RPMI7951 (cell line): Measurements from ENCODE around the gene SHKBP1. TPM values are rescaled to one million over a fixed set of nuclear protein-coding genes. Genes with fewer than 3 reads are reported as not detected.
"Not testable (repeated sequence)": the region's sequence is repeated elsewhere in the genome, so short reads cannot be mapped to it uniquely, and the experiment has no call there.

ENCODE experiments used
- DNase-seq: peaks from one replicate; pipeline ENCODE4 v3.0.0-alpha.2; 2012; ENCODE audit warnings: low read depth
- total RNA-seq: library from RNA; depleted of rRNA; stranded (reverse); fragments of >200 nt; shearing (Covaris generic); gene quantifications from 2 replicates; pipeline ENCODE4 v1.2.3, GENCODE V29; 2014

Gene SHKBP1
- total RNA-seq, 1 experiment from 2014 or later: 33.3 TPM

DNA sequence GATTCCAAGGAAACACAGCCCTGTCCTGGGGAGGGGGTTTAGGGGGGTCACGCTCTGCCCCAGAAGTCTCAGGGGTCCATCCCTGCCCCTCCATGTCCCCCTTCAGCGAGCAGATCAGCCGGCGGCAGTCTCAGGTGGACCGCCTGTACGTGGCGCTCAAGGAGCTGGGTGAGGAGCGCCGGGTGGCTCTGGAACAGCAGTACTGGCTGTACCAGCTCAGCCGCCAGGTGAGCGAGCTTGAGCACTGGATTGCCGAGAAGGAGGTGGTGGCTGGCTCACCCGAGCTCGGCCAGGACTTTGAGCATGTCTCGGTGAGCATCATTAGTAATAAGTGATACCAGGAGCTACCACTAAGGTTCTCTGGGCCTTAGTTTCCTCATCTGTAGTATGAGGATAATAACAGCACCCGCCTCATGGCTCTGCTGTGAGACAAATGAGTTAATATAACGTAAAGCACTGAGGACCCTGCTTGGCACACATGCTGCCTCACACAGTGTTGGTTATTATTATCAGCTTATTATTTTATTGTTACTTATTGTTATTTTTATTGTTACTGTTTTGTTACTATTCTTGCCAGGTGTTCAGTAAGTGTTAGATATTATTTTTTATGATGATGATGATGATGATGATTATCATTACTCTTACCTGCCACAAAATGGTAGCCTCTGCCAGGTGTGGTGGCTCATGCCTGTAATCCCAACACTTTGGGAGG, 20.5 kb upstream of the SHKBP1 start:
- no peak for DNase-seq

GRCh38 chr19:40556953-40557530, 19.6 kb upstream of the SHKBP1 start:
- DNase-seq: no peak

- DNase-seq: no peak
Observed at GRCh38 chr19:40559394-40559793, 17.3 kb upstream of the SHKBP1 start.

GRCh38 chr19:40560092-40560507, 16.6 kb upstream of the SHKBP1 start:
- DNase-seq: no peak

- no peak for DNase-seq
Observed at GRCh38 chr19:40561947-40562346, 14.7 kb upstream of the SHKBP1 start.

DNA sequence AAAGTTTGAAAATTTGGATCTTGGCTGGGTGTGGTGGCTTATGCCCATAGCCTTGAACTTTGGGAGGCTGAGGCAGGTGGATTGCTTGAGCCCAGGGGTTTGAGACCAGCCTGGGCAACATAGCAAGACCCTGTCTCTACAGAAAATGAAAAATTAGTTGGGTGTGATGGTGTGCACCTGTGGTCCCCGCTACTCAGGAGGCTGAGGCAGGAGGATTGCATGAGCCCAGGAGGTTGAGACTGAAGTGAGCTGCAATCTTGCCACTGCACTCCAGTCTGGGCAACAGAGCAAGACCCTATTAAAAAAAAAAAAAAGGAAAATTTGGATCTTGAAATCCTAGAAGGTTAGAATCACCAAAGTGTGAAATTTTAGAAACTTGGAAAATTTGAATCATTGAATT, 12.1 kb upstream of the SHKBP1 start:
- DNase-seq: not testable (repeated sequence)

DNA sequence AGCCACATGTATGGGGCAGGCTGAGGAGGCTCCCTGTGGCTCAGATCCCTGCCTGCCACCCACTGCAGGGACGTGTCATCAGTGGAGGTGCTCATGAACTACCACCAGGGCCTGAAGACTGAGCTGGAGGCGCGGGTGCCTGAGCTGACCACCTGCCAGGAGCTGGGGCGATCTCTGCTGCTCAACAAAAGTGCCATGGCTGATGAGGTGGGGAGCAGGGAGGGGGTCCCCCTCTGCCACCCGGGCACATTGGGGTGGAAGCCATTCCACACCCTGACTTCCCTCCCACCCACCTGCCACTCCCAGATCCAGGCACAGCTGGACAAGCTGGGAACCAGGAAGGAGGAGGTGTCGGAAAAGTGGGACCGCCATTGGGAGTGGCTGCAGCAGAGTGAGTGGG, 11.3 kb upstream of the SHKBP1 start:
- no peak for DNase-seq

GRCh38 chr19:40565910-40566495, 10.7 kb upstream of the SHKBP1 start:
- no peak for DNase-seq

DNA sequence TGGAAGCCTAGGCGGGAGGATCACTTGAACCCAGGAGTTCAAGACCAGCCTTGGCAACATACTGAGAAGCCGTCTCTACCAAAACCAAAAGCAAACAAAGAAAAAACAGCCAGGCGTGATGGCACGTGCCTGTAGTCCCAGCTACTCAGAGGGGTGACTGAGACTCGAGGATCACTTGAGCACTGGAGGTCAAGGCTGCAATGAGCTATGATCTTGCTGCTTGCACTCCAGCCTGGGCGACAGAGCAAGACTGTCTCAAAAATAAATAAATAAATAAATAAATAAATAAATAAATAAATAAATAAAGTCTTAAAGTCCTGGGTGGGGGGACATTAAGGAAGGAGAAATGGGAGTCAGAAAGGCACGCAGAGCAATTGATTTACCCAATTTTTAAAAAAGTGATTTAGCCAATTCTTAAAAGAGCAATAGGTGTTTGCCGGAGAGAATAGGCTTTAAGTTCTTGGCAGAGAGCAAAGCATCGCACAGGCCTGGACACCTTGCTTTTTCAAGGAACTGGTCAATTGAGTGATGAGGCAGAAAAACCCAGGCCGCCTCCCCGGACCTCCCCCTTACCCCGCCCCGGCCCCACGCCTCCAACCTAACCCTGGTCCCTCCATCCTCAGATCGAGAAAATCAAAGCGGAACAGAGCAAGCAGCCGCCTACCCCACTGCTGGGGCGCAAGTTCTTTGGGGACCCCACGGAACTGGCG, 9.5 kb upstream of the SHKBP1 start:
- DNase-seq: no peak

DNA sequence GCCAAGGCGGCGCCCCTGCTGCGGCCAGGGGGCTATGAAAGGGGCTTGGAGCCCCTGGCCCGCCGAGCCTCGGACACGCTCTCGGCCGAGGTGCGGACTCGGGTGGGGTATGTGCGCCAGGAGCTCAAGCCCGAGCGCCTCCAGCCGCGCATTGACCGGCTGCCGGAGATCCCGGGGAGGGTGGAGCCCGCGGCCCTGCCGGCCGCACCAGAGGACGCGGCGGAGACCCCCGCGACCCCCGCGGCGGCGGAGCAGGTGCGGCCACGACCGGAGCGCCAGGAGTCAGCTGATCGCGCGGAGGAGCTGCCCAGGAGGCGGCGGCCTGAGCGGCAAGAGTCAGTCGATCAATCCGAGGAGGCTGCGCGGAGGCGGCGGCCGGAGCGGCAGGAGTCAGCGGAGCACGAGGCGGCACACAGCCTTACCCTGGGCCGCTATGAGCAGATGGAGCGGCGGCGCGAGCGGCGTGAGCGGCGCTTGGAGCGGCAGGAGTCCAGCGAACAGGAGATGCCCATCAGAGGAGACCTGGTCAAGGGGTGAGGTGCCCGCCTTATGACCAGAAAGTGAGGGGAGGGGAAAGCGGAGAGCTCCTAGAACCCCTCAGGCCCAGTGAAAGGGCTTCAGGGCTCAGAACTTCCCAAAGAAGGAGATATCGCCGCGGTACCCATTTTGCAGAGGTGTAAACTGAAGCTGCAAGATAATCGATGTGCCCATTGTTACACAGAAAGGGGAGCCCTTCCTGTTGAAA, 8.8 kb upstream of the SHKBP1 start:
- DNase-seq: no peak

DNA sequence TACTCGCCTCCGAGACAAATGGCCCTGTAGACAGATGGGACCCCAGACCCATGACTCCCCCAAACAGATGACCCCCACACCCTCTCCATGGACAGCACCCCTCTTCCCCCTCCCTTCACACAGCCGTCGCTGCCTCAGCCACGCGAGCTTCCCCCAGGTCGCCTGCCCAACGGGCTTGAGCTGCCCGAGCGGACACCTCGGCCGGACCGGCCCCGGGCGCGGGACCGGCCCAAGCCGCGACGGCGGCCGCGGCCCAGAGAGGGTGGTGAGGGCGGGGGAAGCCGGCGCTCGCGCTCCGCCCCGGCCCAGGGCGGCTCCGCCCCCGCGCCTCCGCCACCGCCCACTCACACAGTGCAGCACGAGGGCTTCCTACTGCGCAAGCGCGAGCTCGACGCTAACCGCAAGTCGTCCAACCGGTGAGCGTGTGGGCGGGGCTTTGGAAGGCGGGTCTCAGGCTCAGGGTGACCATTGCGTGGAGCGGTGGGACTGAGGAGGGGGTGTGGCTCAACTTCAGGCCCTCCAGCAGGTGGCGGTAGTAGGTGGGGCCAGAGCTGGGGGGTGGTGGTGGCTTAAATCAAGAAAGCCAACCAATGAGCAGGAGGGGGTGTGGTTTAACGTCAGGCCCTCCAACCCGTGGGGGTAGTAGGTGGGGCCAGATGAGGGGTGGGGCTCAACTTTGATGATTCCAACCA, 6.2 kb upstream of the SHKBP1 start:
- peak; percentile 99 for DNase-seq

- DNase-seq: no peak
Observed at GRCh38 chr19:40571005-40571318, 5.7 kb upstream of the SHKBP1 start.

DNA sequence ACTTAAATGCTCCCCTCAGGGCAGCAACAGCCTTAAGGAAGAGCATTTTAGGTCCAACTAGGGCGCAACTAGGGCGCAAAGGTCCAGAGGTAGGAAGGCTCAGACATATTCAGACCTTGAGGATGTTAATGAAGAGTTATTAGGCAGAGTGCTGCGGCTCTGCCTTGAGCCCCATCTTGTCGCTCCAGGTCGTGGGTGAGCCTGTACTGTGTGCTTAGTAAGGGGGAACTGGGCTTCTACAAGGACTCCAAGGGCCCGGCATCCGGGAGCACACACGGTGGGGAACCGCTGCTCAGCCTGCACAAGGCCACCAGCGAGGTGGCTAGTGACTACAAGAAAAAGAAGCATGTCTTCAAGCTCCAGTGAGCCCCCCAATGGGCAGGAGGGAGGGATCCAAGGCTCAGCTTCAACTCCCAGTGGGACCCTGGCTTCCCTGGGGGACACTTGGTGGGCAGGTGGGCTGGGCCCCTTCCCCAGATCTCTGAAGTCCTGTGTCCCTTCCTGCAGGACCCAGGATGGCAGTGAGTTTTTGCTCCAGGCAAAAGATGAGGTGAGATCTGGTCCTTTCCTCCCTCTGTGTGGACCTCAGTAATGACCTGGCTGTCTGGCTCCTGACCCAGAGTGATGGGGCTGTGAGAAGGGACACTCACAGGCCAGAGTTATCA, 4.7 kb upstream of the SHKBP1 start:
- DNase-seq: no peak

- DNase-seq: no peak
Observed at GRCh38 chr19:40575326-40575725, 1.3 kb upstream of the SHKBP1 start.

- no peak for DNase-seq
Observed at GRCh38 chr19:40576151-40576584, 505 bp upstream of the SHKBP1 start.

DNA sequence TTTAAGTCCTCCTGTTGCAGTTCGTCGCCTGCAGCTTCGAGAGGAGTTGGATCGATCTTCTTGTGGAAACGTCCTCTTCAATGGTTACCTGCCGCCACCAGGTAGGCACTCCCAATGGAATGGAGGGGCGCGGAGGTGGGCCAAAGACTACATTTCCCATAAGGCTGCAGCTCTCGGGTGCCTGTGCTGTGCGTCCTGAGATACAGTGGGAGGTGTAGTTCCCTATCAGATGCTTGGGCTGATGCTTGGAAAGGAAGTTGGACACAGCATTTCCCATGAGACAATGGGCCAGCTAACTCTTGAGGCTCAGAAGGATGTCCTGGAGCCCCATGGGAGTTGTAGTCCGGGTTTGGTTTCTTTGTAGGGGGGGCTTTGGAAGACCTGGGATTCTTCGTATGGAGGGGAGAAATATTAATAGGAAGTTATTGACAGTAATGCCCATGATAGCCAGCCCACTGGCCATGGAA, 1.8 kb downstream of the SHKBP1 start:
- peak; percentile 37 for DNase-seq

- DNase-seq: no peak
Observed at GRCh38 chr19:40580619-40581018, 3.9 kb downstream of the SHKBP1 start.

DNA sequence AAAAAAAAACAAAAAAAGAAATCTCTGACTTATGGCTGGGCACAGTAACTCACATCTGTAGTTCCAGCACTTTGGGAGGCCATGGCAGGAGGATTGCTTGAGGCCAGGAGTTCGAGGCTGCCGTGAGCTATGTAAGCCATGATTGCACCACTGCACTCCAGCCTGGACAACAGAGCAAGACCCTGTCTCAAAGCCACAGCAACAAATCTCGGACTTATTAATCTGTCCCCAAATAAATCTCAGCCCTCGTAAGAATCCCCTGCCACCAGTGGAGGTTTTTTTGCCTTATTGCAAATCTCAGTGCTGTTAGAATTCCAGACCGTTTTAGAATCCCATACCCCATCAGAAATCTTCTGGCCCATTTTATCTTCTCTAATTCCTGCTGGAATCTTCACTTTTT, 4.9 kb downstream of the SHKBP1 start:
- DNase-seq: no peak

DNA sequence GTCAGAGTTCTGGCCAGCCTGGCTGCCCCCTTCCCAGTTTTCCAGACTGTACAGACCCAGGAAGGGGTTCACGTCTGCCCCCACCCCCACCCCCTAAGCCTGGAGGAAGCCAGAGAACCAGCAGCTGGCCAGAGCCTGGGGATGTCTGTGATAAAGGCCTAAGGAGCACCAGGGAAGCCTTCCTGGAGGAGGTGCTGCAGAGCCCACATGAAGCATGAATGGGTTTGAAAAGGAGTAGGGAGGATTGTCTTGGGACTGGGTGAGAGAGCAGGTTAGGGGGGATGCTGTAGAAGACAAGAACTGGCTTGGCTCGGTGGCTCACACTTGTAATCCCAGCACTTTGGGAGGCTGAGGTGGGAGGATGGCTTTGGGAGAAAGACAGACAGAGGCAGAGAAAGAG, 5.8 kb downstream of the SHKBP1 start:
- no peak for DNase-seq

GRCh38 chr19:40583283-40583682, 6.6 kb downstream of the SHKBP1 start:
- no peak for DNase-seq

GRCh38 chr19:40584007-40584406, 7.3 kb downstream of the SHKBP1 start:
- no peak for DNase-seq
